ENCODE results near the gene LNX2. TPM values are rescaled to one million over a fixed set of nuclear protein-coding genes. Genes with fewer than 3 reads are reported as not detected.
"Not testable (repeated sequence)": the region's sequence is repeated elsewhere in the genome, so short reads cannot be mapped to it uniquely, and the experiment has no call there.

Gene LNX2
- total RNA-seq, 4 donors from 2014 or later = 5.0 to 6.6 (median 5.7) TPM

DNA sequence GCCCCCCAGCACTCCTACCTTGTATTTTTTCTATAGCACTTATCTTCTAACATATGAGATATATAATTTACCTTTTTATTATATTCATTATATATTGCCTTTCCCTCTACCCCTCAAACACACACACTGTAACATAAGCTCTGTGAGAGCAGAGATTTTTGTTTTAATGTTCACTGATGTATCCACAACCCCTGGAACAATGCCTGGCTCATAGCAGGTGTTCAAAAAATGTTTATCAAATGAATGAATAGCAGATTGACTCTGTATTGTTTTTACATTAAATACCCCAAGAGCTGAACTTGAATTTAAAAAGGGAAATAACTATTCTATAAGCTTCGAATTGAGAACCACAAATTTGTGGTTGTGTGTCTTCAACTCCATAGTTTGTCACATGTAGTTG, 12.3 kb upstream of the LNX2 start:
- DNase-seq (ENCODE audit: low spot score) = no peak
- ATAC-seq (ENCODE audit: low FRiP score) = no peak
- no peak for TF ChIP-seq CTCF (IDR thresholded peaks at IDR 0.05)

GRCh38 chr13:27632214-27632613, 11.9 kb upstream of the LNX2 start:
- DNase-seq (ENCODE audit: low spot score) (no peak), ATAC-seq (ENCODE audit: low FRiP score) (no peak)
- TF ChIP-seq CTCF (IDR thresholded peaks at IDR 0.05) = no peak

- DNase-seq (ENCODE audit: low spot score) = no peak
- ATAC-seq (ENCODE audit: low FRiP score) = no peak
- TF ChIP-seq CTCF (IDR thresholded peaks at IDR 0.05) = no peak
Measured at GRCh38 chr13:27631665-27632064, 11.3 kb upstream of the LNX2 start.

DNA sequence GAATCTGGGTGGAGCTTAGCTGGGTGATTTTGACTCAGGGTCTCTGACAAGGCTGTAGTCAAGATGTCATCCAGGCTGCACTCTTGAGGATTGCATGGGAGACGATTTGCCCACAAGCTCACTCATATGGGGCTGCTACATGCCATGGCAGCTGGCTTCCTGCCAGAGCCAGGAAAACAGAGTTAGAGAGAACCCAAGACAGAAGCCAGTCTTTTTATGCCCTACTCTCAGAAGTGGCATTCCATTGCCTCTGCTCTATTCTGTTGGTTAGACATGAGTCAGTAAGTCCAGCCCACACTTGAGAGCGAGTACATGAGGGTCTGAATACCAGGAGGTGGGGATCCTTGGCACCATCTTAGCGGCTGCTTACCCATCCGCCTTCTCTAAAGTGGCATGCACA, 10.8 kb upstream of the LNX2 start:
- TF ChIP-seq CTCF (IDR thresholded peaks at IDR 0.05) = no peak
- DNase-seq (ENCODE audit: low spot score) (no peak), ATAC-seq (ENCODE audit: low FRiP score) (no peak)

DNA sequence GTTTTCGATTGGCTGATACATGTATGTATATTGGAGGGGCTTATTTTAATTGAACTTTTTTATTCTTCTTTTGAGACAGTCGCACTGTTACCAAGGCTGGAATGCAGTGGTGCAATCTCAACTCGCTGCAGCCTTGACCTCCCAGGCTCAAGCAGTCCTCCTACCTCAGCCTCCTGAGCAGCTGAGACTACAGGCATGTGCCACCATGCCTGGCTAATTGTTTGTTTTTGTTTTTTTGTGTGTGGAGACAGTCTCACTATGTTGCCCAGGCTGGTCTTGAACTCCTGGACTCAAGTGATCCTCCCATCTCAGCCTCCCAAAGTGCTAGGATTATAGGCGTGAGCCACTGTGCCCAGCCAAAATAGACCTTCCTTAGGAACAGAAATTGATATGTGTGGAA, 8.4 kb upstream of the LNX2 start:
- ATAC-seq (ENCODE audit: low FRiP score); DNase-seq (ENCODE audit: low spot score): not testable (repeated sequence)

GRCh38 chr13:27628081-27628480, 7.8 kb upstream of the LNX2 start:
- ATAC-seq (ENCODE audit: low FRiP score) = no peak
- DNase-seq (ENCODE audit: low spot score) = no peak
- TF ChIP-seq CTCF (IDR thresholded peaks at IDR 0.05) = no peak

DNA sequence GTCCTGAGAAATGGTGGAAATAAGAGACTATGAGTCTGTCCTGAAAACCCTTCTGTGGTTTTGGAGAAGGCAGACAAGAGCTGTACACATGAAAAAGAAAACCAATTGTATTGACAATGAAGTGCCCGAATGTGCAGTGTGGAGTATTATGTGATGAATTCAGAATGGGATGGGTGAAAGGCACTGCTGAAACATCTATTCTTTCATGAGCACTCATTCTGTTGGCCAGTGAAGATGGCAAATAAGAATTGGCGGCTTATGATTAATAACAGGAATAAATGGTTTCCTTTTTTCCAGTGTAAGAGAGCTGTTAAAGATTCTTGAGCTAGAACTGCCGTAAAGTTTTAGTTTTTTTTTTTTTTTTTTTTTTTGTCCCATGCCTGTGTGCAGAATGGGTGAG, 7.1 kb upstream of the LNX2 start:
- no peak for ATAC-seq (ENCODE audit: low FRiP score)
- no peak for DNase-seq (ENCODE audit: low spot score)
- TF ChIP-seq CTCF (IDR thresholded peaks at IDR 0.05) = no peak

DNA sequence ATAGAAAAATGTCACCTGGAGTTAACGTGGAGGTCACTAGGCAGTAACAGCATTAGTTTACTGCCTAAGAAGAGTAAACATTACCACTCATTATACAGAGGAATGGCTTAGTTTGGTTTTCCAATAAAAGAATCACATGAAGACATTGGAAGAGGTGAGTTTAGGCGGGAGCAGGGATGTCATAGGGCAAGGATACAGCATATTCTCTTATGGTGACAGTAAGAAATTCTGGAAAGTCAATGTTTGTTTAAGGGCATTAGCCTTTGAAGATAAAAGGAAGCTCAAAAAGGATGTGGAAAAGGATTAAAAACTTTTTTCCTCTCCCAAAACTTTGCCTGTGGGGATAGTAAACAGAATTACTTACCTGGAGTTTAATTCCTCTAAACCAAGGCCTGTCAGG, 5.5 kb upstream of the LNX2 start:
- TF ChIP-seq CTCF (IDR thresholded peaks at IDR 0.05) = no peak
- no peak for ATAC-seq (ENCODE audit: low FRiP score)
- no peak for DNase-seq (ENCODE audit: low spot score)

All from omental fat pad (tissue), 4 donors.